Measurements from ENCODE around the gene NHLRC4. TPM values are rescaled to one million over a fixed set of nuclear protein-coding genes. Genes with fewer than 3 reads are reported as not detected.

Gene NHLRC4
- total RNA-seq, 3 donors from 2014 or later, result 0.26 to 0.82 (median 0.36) TPM

DNA sequence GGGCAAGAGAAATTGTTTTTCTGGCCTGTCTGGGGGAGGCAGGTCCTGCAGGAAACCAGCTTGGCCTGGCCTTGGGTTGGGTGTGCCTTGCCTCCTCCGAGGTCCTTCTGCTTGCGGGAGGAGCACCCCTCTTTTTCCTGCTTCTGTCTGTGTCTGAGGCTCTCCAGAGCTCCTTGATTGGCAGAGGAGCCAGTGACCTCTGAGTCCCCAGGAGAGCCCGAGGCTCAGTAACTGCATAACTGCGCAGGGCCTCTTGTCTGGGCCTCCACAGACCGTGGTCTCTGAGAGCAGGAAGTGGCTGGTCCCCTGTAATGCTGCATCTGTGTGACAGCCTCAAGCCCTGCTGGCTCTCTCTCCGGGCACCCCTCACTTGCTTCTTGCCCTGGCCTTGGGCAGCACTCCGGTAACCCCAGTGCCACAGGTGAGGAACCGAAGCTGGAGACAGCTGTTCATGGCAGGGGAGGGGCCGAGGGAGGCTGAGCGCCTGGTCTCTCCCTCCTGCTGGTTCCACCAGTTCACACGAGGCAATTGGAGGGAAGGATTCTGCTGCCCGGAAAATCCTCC, 37.7 kb upstream of the NHLRC4 start:
- peak; percentile 0 for ATAC-seq
- peak; percentile 53 to 71 (median 65) for DNase-seq
- Histone ChIP-seq H3K36me3 (ENCODE audit: low read depth) (no peaks in the 10 kb centered on the region), H3K9me3 (no peaks in the 10 kb centered on the region), H3K4me3 (peak overlapping the region; percentile 74), H3K4me1 (ENCODE audit: low read depth) (peaks cover 41% of the 10 kb centered on the region)
- intact Hi-C loops (cut with DNase I, micrococcal nuclease), result no loop called here
- TF ChIP-seq, protein P1, sequence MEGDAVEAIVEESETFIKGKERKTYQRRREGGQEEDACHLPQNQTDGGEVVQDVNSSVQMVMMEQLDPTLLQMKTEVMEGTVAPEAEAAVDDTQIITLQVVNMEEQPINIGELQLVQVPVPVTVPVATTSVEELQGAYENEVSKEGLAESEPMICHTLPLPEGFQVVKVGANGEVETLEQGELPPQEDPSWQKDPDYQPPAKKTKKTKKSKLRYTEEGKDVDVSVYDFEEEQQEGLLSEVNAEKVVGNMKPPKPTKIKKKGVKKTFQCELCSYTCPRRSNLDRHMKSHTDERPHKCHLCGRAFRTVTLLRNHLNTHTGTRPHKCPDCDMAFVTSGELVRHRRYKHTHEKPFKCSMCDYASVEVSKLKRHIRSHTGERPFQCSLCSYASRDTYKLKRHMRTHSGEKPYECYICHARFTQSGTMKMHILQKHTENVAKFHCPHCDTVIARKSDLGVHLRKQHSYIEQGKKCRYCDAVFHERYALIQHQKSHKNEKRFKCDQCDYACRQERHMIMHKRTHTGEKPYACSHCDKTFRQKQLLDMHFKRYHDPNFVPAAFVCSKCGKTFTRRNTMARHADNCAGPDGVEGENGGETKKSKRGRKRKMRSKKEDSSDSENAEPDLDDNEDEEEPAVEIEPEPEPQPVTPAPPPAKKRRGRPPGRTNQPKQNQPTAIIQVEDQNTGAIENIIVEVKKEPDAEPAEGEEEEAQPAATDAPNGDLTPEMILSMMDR (IDR thresholded peaks at IDR 0.05), result no peak

DNA sequence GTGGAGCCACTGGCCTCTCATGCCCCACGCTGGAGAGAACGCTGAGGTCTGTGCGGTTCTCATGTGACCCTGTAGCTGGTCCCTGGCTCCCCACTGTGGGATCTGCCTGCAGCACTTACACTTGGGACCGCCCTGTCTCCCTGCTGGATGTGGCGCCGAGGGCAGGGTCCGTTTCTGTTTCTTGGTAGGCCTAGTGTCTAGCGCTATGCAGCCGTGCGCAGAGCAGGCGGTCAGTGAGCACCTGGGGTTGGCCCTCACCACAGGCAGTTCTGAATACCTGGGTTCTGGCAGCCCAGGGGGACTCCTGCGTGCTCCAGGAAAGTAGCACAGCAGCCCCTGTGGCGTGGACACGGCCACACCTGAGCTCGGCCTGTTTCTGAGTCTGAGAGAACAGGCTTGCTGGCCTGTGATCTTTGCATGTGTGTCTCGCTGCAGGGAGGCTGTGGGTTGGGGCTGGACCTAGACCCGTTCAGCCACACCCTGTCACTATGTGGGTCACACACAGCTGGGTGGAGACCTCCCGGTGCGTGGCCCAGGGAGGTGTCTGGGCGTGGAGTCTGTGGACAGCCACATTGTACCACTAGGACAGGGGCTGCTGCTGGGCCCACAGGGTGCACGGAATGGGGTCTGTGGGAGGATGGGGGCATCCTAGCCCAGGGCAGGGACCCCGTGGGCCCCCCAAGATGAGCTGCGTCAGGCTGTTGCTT, 36.5 kb upstream of the NHLRC4 start:
- DNase-seq, result peak in 2 of 3 donors; percentile 35 to 69

DNA sequence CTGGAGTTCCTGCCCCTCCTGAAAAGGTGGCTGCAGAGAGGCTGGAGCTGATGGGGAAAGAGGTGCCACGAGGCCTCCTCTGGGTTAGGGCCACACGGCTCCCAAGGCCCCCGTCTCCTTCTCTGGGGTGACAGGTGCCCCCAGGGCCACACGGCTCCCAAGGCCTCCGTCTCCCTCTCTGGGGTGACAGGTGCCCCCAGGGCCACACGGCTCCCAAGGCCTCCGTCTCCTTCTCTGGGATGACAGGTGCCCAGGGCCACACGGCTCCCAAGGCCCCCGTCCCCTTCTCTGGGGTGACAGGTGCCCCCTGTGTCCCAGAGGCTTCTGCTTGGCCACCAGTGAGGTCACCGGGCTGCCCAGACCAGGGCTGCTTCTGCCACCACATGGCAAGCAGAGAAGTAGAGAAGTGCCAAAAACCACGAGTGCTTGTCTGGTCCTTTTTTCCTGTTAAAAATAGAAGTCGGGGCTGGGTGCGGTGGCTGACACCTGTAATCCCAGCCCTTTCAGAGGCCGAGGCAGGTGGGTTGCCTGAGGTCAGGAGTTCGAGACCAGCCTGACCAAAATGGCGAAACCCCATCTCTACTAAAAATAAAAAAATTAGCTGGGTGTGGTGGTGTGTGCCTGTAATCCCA, 35.2 kb upstream of the NHLRC4 start:
- TF ChIP-seq, protein P1 (IDR thresholded peaks at IDR 0.05), result no peak
- H3K36me3 ChIP-seq (ENCODE audit: low read depth), result no peaks in the 10 kb centered on the region
- peaks cover 41% of the 10 kb centered on the region for H3K4me1 ChIP-seq (ENCODE audit: low read depth)
- intact Hi-C loops (cut with DNase I, micrococcal nuclease), result no loop called here
- H3K4me3 ChIP-seq, result no peak overlapping the region
- ATAC-seq (no peak), DNase-seq (no peak)
- H3K9me3 ChIP-seq, result no peaks in the 10 kb centered on the region

More for the DNA sequence above, 36.5 kb upstream of the NHLRC4 start:
- TF ChIP-seq, protein P1 (IDR thresholded peaks at IDR 0.05), result no peak
- intact Hi-C loops (cut with DNase I, micrococcal nuclease), result no loop called here
- Histone ChIP-seq H3K4me3 (no peak overlapping the region), H3K4me1 (ENCODE audit: low read depth) (peaks cover 47% of the 10 kb centered on the region), H3K36me3 (ENCODE audit: low read depth) (no peaks in the 10 kb centered on the region), H3K9me3 (no peaks in the 10 kb centered on the region)
- no peak for ATAC-seq

DNA sequence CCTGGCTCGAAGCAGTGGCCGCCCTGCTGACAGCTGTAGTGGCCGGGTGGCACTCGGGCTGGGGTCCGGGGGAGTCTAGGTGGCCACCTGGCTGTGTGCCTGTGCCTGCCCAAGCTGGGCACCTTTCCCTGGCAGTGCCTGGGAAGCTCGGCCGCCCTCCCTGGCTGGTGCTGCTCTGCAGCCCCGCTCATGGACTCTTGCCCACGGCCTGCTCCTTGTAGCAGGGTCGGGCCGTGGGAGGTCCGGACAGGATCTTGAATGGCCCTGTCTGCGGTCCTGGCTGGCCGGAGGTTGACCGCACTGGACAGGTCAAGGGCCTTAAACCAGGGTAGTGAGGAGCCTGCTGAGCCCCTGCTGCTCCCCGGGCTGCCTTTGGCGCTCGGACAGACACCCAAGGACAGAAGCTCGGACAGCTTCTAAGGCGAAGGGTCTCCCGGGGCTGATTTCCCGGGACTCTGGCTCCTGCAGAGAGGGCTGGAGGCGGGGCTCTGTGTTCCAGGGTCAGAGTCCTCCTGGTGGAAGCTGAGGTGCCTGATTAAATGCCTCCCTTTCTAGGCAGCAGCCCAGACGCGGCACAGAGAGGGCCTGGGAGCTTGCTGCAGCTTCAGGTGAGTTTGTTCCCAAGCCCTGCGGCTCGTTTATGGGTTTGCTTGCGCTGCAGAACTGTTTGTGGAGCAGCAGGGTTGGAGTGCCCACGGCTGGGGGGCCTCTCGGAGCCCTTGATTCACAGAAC, 33.2 kb upstream of the NHLRC4 start:
- H3K4me3 ChIP-seq, result no peak overlapping the region
- peak; percentile 82 to 86 (median 85) for DNase-seq
- intact Hi-C loops (cut with DNase I, micrococcal nuclease), result no loop called here
- peak; percentile 70 for ATAC-seq
- TF ChIP-seq, protein P1 (IDR thresholded peaks at IDR 0.05), result no peak
- H3K36me3 ChIP-seq (ENCODE audit: low read depth), result no peaks in the 10 kb centered on the region
- H3K9me3 ChIP-seq, result no peaks in the 10 kb centered on the region
- H3K4me1 ChIP-seq (ENCODE audit: low read depth), result peaks cover 42% of the 10 kb centered on the region

DNA sequence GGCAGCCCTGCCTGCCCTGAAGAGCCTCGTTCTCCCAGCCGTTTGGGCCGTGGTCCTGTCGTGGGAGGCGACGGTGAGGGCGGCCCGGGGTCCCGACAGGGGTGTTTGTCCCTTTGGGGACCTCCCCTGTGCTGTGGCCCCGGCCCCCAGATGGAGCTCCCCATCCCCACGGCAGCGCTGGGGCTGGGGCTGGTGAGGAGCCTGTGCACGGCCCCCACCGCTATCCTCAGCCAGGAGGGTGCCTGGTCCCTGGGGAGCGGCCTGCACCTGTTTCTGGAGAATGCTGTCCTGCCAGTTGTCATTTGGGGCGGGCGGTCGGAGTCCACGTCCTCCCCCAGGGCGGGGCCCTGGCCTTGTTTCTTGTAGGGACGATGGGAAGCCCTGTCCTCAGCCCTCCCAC, 32.7 kb upstream of the NHLRC4 start:
- Histone ChIP-seq H3K36me3 (ENCODE audit: low read depth) (no peaks in the 10 kb centered on the region), H3K4me3 (no peak overlapping the region), H3K9me3 (no peaks in the 10 kb centered on the region), H3K4me1 (ENCODE audit: low read depth) (peaks cover 39% of the 10 kb centered on the region)
- TF ChIP-seq, protein P1 (IDR thresholded peaks at IDR 0.05), result no peak
- ATAC-seq, result peak; percentile 76
- intact Hi-C loops (cut with DNase I, micrococcal nuclease), result no loop called here
- peak; percentile 88 to 89 (median 89) for DNase-seq
